Testis (tissue), 2 donors: Measurements from ENCODE around the gene IZUMO2.

Experiments
- CTCF ChIP-seq, 3 experiments: fragments of 450-650 bp in 2 of 3; fragments of 200-600 bp in 1 of 3; sonication (generic) in 1 of 3; IDR thresholded peaks; one replicate each; pipeline ENCODE4 v1.5.1; 2016 to 2019; ENCODE audit warnings: antibody characterized with exemption in 3 of 3, mild to moderate bottlenecking in 2 of 3, moderate library complexity in 1 of 3
- POLR2A ChIP-seq: fragments of 450-650 bp; IDR thresholded peaks from one replicate; pipeline ENCODE4 v1.6.1; 2017; ENCODE audit warnings: antibody characterized with exemption, mild to moderate bottlenecking, moderate library complexity

- TF ChIP-seq CTCF (IDR thresholded peaks at IDR 0.05) (no peak), POLR2A (no peak)
Measured at GRCh38 chr19:50206191-50206590, 43.1 kb upstream of the IZUMO2 start.
